ENCODE results near the gene SPPL3. TPM values are rescaled to one million over a fixed set of nuclear protein-coding genes. Genes with fewer than 3 reads are reported as not detected.

Gene SPPL3
- total and polyA plus RNA-seq, 4 donors = 7.4 to 12.6 (median 8.7) TPM

GRCh38 chr12:120800665-120801064 is 103.5 kb downstream of the SPPL3 start:
- DNase-seq (ENCODE audit: low spot score) = no peak
- Histone ChIP-seq H3K4me1 (ENCODE audit: control insufficient read depth in 4 of 4, insufficient read depth in 4 of 4, low read length in 3 of 4) (peaks cover 0 to 5% (median 2%) of the 10 kb centered on the region in 4 donors), H3K9me3 (ENCODE audit: control insufficient read depth in 4 of 4, low read length in 3 of 4) (peaks cover 0 to 3% (median 0%) of the 10 kb centered on the region in 4 donors), H3K36me3 (ENCODE audit: control insufficient read depth in 4 of 4, insufficient read depth in 3 of 4, low read depth in 1 of 4, low read length in 3 of 4) (no peaks in the 10 kb centered on the region), H3K27me3 (ENCODE audit: control insufficient read depth in 4 of 4, insufficient read depth in 4 of 4, low read length in 3 of 4) (no peaks in the 10 kb centered on the region), H3K27ac (ENCODE audit: low read depth in 1 of 2, low read length in 2 of 2) (no peak overlapping the region), H3K4me3 (ENCODE audit: low read depth in 1 of 3, low read length in 3 of 3) (no peak overlapping the region), H3K9ac (ENCODE audit: low read depth in 1 of 2, low read length in 2 of 2) (no peak overlapping the region)
- TF ChIP-seq RAD21 (IDR thresholded peaks at IDR 0.05) (no peak), TAF1 (conservative IDR thresholded peaks at IDR 0.05) (no peak), MAX (IDR thresholded peaks at IDR 0.05) (no peak), ZBTB33 (IDR thresholded peaks at IDR 0.05) (no peak), ATF3 (IDR thresholded peaks at IDR 0.05) (no peak), HNF4G (IDR thresholded peaks at IDR 0.05) (no peak)
- TF ChIP-seq, protein P1, sequence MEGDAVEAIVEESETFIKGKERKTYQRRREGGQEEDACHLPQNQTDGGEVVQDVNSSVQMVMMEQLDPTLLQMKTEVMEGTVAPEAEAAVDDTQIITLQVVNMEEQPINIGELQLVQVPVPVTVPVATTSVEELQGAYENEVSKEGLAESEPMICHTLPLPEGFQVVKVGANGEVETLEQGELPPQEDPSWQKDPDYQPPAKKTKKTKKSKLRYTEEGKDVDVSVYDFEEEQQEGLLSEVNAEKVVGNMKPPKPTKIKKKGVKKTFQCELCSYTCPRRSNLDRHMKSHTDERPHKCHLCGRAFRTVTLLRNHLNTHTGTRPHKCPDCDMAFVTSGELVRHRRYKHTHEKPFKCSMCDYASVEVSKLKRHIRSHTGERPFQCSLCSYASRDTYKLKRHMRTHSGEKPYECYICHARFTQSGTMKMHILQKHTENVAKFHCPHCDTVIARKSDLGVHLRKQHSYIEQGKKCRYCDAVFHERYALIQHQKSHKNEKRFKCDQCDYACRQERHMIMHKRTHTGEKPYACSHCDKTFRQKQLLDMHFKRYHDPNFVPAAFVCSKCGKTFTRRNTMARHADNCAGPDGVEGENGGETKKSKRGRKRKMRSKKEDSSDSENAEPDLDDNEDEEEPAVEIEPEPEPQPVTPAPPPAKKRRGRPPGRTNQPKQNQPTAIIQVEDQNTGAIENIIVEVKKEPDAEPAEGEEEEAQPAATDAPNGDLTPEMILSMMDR (IDR thresholded peaks at IDR 0.05; ENCODE audit: low read depth, low read length, missing input control) = no peak

DNA sequence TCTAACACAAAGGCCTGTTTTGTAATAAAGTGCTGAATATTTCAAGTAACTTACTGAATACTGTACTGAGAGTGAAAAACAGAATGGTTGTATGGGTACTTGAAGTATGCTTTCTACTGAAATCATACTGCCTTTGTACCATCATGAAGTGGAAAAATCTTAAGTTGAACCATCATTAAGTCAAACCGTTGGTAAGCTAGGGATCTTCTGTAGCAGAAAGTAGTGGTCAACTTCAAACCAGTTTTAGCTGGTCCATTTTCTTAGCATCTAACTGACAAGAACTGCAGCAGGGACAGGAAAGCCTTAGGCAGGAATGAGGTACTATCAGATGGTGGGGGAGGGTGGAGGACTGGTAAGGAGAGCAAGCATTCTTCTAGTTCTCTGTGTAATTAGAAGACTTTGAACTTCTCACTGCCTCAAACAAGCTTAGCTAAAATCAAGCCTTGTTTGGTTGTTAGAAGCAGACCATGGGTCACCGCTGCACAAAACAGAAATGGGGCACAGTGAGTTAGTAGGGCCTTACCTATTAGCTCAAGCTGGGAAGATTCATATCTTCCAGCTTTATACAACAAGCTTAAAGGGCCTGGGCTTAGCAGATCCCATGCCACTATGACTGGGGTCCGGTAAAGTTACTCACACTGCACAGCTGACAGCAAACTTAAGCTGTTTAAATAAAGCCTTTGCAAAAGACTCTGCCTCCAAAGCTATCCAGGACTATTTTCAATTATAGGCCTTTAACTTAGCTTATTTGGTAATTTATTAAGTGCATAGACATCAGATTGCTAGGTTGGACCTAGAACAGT is 104.7 kb downstream of the SPPL3 start:
- no peak for DNase-seq (ENCODE audit: low spot score)
- peaks cover 0 to 3% (median 0%) of the 10 kb centered on the region in 4 donors for H3K9me3 ChIP-seq (ENCODE audit: control insufficient read depth in 4 of 4, low read length in 3 of 4)
- H3K4me3 ChIP-seq (ENCODE audit: low read depth in 1 of 3, low read length in 3 of 3) = no peak overlapping the region
- H3K27ac ChIP-seq (ENCODE audit: low read depth in 1 of 2, low read length in 2 of 2) = no peak overlapping the region
- H3K36me3 ChIP-seq (ENCODE audit: control insufficient read depth in 4 of 4, insufficient read depth in 3 of 4, low read depth in 1 of 4, low read length in 3 of 4) = no peaks in the 10 kb centered on the region
- H3K4me1 ChIP-seq (ENCODE audit: control insufficient read depth in 4 of 4, insufficient read depth in 4 of 4, low read length in 3 of 4) = peaks cover 0 to 5% (median 2%) of the 10 kb centered on the region in 4 donors
- H3K9ac ChIP-seq (ENCODE audit: low read depth in 1 of 2, low read length in 2 of 2) = no peak overlapping the region
- WGBS = 95% methylated on average over 3 of the region's 3 CpGs
- H3K27me3 ChIP-seq (ENCODE audit: control insufficient read depth in 4 of 4, insufficient read depth in 4 of 4, low read length in 3 of 4) = no peaks in the 10 kb centered on the region
- TF ChIP-seq, protein P1 (IDR thresholded peaks at IDR 0.05; ENCODE audit: low read depth, low read length, missing input control) = no peak
- no peak for TF ChIP-seq MAX (IDR thresholded peaks at IDR 0.05)
- no peak for TF ChIP-seq TAF1 (conservative IDR thresholded peaks at IDR 0.05)
- no peak for TF ChIP-seq HNF4G (IDR thresholded peaks at IDR 0.05)
- TF ChIP-seq RAD21 (IDR thresholded peaks at IDR 0.05) = no peak
- no peak for TF ChIP-seq FOXA2 (IDR thresholded peaks at IDR 0.05)
- TF ChIP-seq GABPA (IDR thresholded peaks at IDR 0.05 in 1 of 2, conservative IDR thresholded peaks at IDR 0.05 in 1 of 2) = no peak
- TF ChIP-seq FOXA1 (IDR thresholded peaks at IDR 0.05) = no peak
- no peak for TF ChIP-seq JUND (IDR thresholded peaks at IDR 0.05)
- no peak for TF ChIP-seq RXRA (IDR thresholded peaks at IDR 0.05)
- TF ChIP-seq YY1 (IDR thresholded peaks at IDR 0.05) = no peak
- no peak for TF ChIP-seq HNF4A (conservative IDR thresholded peaks at IDR 0.05)
- TF ChIP-seq ZBTB33 (IDR thresholded peaks at IDR 0.05) = no peak
- no peak for TF ChIP-seq NR2F2 (IDR thresholded peaks at IDR 0.05)

All from liver (tissue), 9 donors.